H1 (cell line): ENCODE data around the gene BEND4. TPM values are rescaled to one million over a fixed set of nuclear protein-coding genes. Genes with fewer than 3 reads are reported as not detected.

ENCODE experiments used
- CTCF ChIA-PET: fragments of 300-600 bp; sonication (Branson Sonifier 250); formaldehyde crosslinking; loops from one replicate; lab custom pipeline; 2021; ENCODE audit not compliant: partially characterized antibody; lab: Charles Lee
- POLR2A ChIA-PET: fragments of 300-600 bp; sonication (Branson Sonifier 250); formaldehyde crosslinking; loops from one replicate; lab custom pipeline; 2021; ENCODE audit warnings: inconsistent platforms; ENCODE audit not compliant: partially characterized antibody; lab: Charles Lee
- DNase-seq, 2 experiments: peaks; one replicate each; pipeline versions ENCODE4 v3.0.0 to v3.0.0-alpha.2; 2010 to 2022; ENCODE audit warnings: low spot score in 2 of 2, low read depth in 1 of 2, mixed read lengths in 1 of 2
- FAIRE-seq: peaks from 2 replicates; lab custom pipeline; 2011; peaks lifted over from hg19 to GRCh38; lab: Jason Lieb, UNC
- H2AFZ ChIP-seq: 2 replicates; pipeline ENCODE4 v1.8.1; 2012; ENCODE audit warnings: low read length, inconsistent platforms
- H2AK5ac ChIP-seq: 2 replicates; pipeline ENCODE4 v1.6.1; 2013; ENCODE audit warnings: low read depth, low read length
- H2BK120ac ChIP-seq: replicated peaks from 2 replicates; pipeline ENCODE3; 2013; ENCODE audit warnings: low read depth, low read length, inconsistent platforms
- H2BK12ac ChIP-seq: 2 replicates; pipeline ENCODE4 v1.6.1; 2013; ENCODE audit warnings: low read depth, low read length
- H2BK15ac ChIP-seq: 2 replicates; pipeline ENCODE4 v1.6.1; 2013; ENCODE audit warnings: low read length
- H2BK20ac ChIP-seq: 2 replicates; pipeline ENCODE4 v1.6.1; 2013; ENCODE audit warnings: low read length
- H2BK5ac ChIP-seq: 2 replicates; pipeline ENCODE4 v1.6.1; 2013; ENCODE audit warnings: low read depth, low read length
- H3K14ac ChIP-seq: 2 replicates; pipeline ENCODE4 v1.6.1; 2013; ENCODE audit warnings: inconsistent platforms; ENCODE audit not compliant: insufficient read length
- H3K18ac ChIP-seq: 2 replicates; pipeline ENCODE4 v1.6.1; 2013; ENCODE audit warnings: low read length; ENCODE audit errors: extremely low read depth
- H3K23ac ChIP-seq: 2 replicates; pipeline ENCODE4 v1.6.1; 2013; ENCODE audit warnings: inconsistent platforms; ENCODE audit not compliant: insufficient read length
- H3K23me2 ChIP-seq: 2 replicates; pipeline ENCODE4 v1.6.1; 2013; ENCODE audit warnings: low read depth, low read length
- H3K27ac ChIP-seq: 2 replicates; pipeline ENCODE4 v1.6.1; 2011; ENCODE audit warnings: low read depth, low read length, inconsistent platforms
- H3K27me3 ChIP-seq, 4 experiments: replicated peaks in 1 of 4; 1 replicate in 1 of 4; 2 replicates in 3 of 4; pipeline versions ENCODE4 v1.6.1 to v1.8.1; 2011 to 2013; ENCODE audit warnings: low read length in 3 of 4, mild to moderate bottlenecking in 3 of 4, inconsistent platforms in 2 of 4, mixed read lengths in 2 of 4, moderate library complexity in 1 of 4; ENCODE audit not compliant: control insufficient read depth in 3 of 4, insufficient read depth in 3 of 4; ENCODE audit errors: extremely low read depth in 1 of 4
- H3K36me3 ChIP-seq, 4 experiments: 2 replicates each; pipeline versions ENCODE4 v1.6.1 to v1.8.1; 2011 to 2013; ENCODE audit warnings: mild to moderate bottlenecking in 4 of 4, low read length in 3 of 4, moderate library complexity in 2 of 4, control low read depth in 1 of 4, inconsistent platforms in 1 of 4; ENCODE audit not compliant: insufficient read depth in 4 of 4, control insufficient read depth in 2 of 4
- H3K4ac ChIP-seq: replicated peaks from 2 replicates; pipeline ENCODE3; 2013; ENCODE audit warnings: low read length, low read depth, mixed read lengths, inconsistent platforms; ENCODE audit not compliant: insufficient read length
- H3K4me1 ChIP-seq, 4 experiments: replicated peaks in 1 of 4; 1 replicate in 1 of 4; 2 replicates in 3 of 4; pipeline versions ENCODE4 v1.6.1 to v1.8.1; 2011 to 2013; ENCODE audit warnings: low read length in 3 of 4, inconsistent platforms in 2 of 4, mixed read lengths in 1 of 4; ENCODE audit not compliant: insufficient read depth in 4 of 4, control insufficient read depth in 3 of 4
- H3K4me2 ChIP-seq, 2 experiments: 2 replicates each; pipeline versions ENCODE4 v1.6.1 to v1.8.1; 2011 to 2013; ENCODE audit warnings: low read depth in 2 of 2, low read length in 2 of 2, control low read depth in 1 of 2, inconsistent platforms in 1 of 2, mild to moderate bottlenecking in 1 of 2; ENCODE audit not compliant: insufficient read depth in 1 of 2
- H3K4me3 ChIP-seq, 4 experiments: fragments of 200-600, 300-600 bp in 1 of 4; sonication (generic), shearing (Covaris generic), sonication (Bioruptor Twin) in 1 of 4; 2 replicates each; pipeline versions ENCODE4 v1.5.1 to v1.8.1; 2011 to 2016; ENCODE audit warnings: low read length in 4 of 4, low read depth in 3 of 4, control low read depth in 2 of 4, inconsistent platforms in 2 of 4, mild to moderate bottlenecking in 2 of 4, mixed read lengths in 1 of 4, moderate library complexity in 1 of 4; ENCODE audit not compliant: insufficient read depth in 2 of 4; ENCODE audit errors: extremely low read depth in 1 of 4
- H3K56ac ChIP-seq: replicated peaks from 2 replicates; pipeline ENCODE3; 2013; ENCODE audit warnings: low read depth, mild to moderate bottlenecking, mixed read lengths, low read length, inconsistent platforms; ENCODE audit not compliant: insufficient read length
- H3K79me1 ChIP-seq: 2 replicates; pipeline ENCODE4 v1.6.1; 2013; ENCODE audit warnings: low read depth, low read length, control low read depth
- H3K79me2 ChIP-seq, 2 experiments: 2 replicates each; pipeline versions ENCODE4 v1.6.1 to v1.8.1; 2012 to 2013; ENCODE audit warnings: low read length in 2 of 2, mild to moderate bottlenecking in 2 of 2, inconsistent platforms in 1 of 2; ENCODE audit not compliant: insufficient read depth in 2 of 2, control insufficient read depth in 1 of 2
- H3K9ac ChIP-seq, 4 experiments: replicated peaks in 1 of 4; 1 replicate in 1 of 4; 2 replicates in 3 of 4; pipeline versions ENCODE4 v1.6.1 to v1.8.1; 2011 to 2013; ENCODE audit warnings: low read depth in 3 of 4, low read length in 3 of 4, control low read depth in 2 of 4, mild to moderate bottlenecking in 2 of 4, moderate library complexity in 2 of 4, inconsistent platforms in 1 of 4; ENCODE audit errors: extremely low read depth in 1 of 4
- H3K9me3 ChIP-seq, 2 experiments: 2 replicates each; pipeline versions ENCODE4 v1.6.1 to v1.8.1; 2012 to 2013; ENCODE audit warnings: mild to moderate bottlenecking in 2 of 2, moderate library complexity in 2 of 2, control low read depth in 1 of 2, inconsistent platforms in 1 of 2, low read depth in 1 of 2, low read length in 1 of 2, mixed read lengths in 1 of 2; ENCODE audit not compliant: insufficient read depth in 2 of 2
- H4K20me1 ChIP-seq, 2 experiments: replicated peaks in 1 of 2; 2 replicates each; pipeline versions ENCODE3 to v1.8.1; 2011 to 2013; ENCODE audit warnings: inconsistent platforms in 2 of 2, low read length in 2 of 2, mild to moderate bottlenecking in 1 of 2; ENCODE audit not compliant: insufficient read depth in 2 of 2, control insufficient read depth in 1 of 2
- H4K5ac ChIP-seq: 2 replicates; pipeline ENCODE4 v1.6.1; 2013; ENCODE audit warnings: low read length, low read depth, mixed read lengths, inconsistent platforms; ENCODE audit not compliant: insufficient read length
- H4K8ac ChIP-seq: 2 replicates; pipeline ENCODE4 v1.8.0; 2013; ENCODE audit warnings: mild to moderate bottlenecking, moderate library complexity, low read length, inconsistent platforms; ENCODE audit not compliant: insufficient read depth; ENCODE audit errors: extremely low read depth
- H4K91ac ChIP-seq: replicated peaks from 2 replicates; pipeline ENCODE3; 2013; ENCODE audit warnings: low read length, mixed read lengths, inconsistent platforms; ENCODE audit not compliant: insufficient read length
- BCL11A ChIP-seq, 2 experiments: IDR thresholded peaks; one replicate each; pipeline ENCODE4 v1.6.1; 2011; ENCODE audit warnings: low read depth in 2 of 2, low read length in 2 of 2, mild to moderate bottlenecking in 2 of 2
- CHD1 ChIP-seq: IDR thresholded peaks from 2 replicates; pipeline ENCODE4 v1.6.1; 2012; ENCODE audit warnings: low read depth, low read length, improper control_type of control experiment
- ZNF274 ChIP-seq: IDR thresholded peaks from 2 replicates; pipeline ENCODE4 v1.7.0; 2012; ENCODE audit warnings: low read length, borderline replicate concordance; ENCODE audit errors: extremely low read depth
- WGBS, 2 experiments: shearing (Covaris generic) in 1 of 2; methylation state at CpG; one replicate each; pipeline versions ENCODE4 v1.1.6 to v1.1.7; 2013 to 2015; ENCODE audit warnings: low lambda C conversion rate in 2 of 2, mixed read lengths in 2 of 2, inconsistent platforms in 1 of 2, low coverage in 1 of 2, missing lambda C conversion rate in 1 of 2; ENCODE audit not compliant: insufficient replicate concordance in 2 of 2, insufficient coverage in 1 of 2, insufficient read length in 1 of 2; ENCODE audit errors: extremely low coverage in 1 of 2, missing lambda C conversion rate in 1 of 2; 5-methylcytosine and 5-hydroxymethylcytosine counted together
- polyA plus RNA-seq, 7 experiments: library from polyadenylated mRNA; depleted of rRNA in 3 of 7; stranded (reverse) in 5 of 7; unstranded in 2 of 7; fragments of >200 nt in 5 of 7; fragments of 200-250 nt in 2 of 7; gene quantifications; 1 replicate in 5 of 7; 2 replicates in 1 of 7; 4 replicates in 1 of 7; pipeline versions ENCODE4 v1.2.1 to v1.2.3, GENCODE V29; 2011 to 2013; ENCODE audit warnings: missing spikeins in 2 of 7, mixed read lengths in 2 of 7
- total RNA-seq: library from RNA; stranded (reverse); fragmentation: NEBNext Ultra II Directional; extraction: Animal tissue kit (Norgen Biotek cat#: 25700); gene quantifications from 2 replicates; pipeline ENCODE4 v1.2.1, GENCODE V29; 2021

Gene BEND4
- total and polyA plus RNA-seq, 2 of the 8 experiments (the other 6 are each of a cell fraction or from before 2014, with no cell fraction given) = 12.2 to 45.4 TPM

- Histone ChIP-seq H4K20me1 (no peaks in the 10 kb centered on the region), H3K23ac (no peak overlapping the region), H3K27me3 (no peaks in the 10 kb centered on the region), H3K4ac (no peak overlapping the region), H3K36me3 (peaks cover 0 to 3% (median 1%) of the 10 kb centered on the region in 4 experiments; a peak in 1 of 8 replicates), H3K4me1 (no peaks in the 10 kb centered on the region), H3K18ac (no peak overlapping the region), H3K56ac (no peak overlapping the region), H3K79me1 (no peaks in the 10 kb centered on the region), H2AFZ (no peak overlapping the region), H3K23me2 (no peaks in the 10 kb centered on the region), H3K9ac (no peak overlapping the region), H4K91ac (no peak overlapping the region), H3K9me3 (no peaks in the 10 kb centered on the region), H3K4me3 (no peak overlapping the region), H3K79me2 (no peaks in the 10 kb centered on the region), H2BK12ac (no peak overlapping the region), H3K4me2 (no peak overlapping the region), H4K8ac (no peak overlapping the region), H2BK5ac (no peak overlapping the region), H2AK5ac (no peak overlapping the region), H2BK120ac (no peak overlapping the region), H4K5ac (no peak overlapping the region), H3K27ac (no peak overlapping the region), H2BK15ac (no peak overlapping the region), H3K14ac (no peak overlapping the region), H2BK20ac (no peak overlapping the region)
- DNase-seq (no peak), FAIRE-seq (no peak)
- CTCF ChIA-PET = interaction anchor here (0.6 to 1.6 kb wide), 3 partner anchors 11 to 131 kb away, joined by 3 read pairs; no protein-coding TSS in a partner anchor
- POLR2A ChIA-PET = interaction anchor here (0.6 kb wide), 1 partner anchor 9 kb away, joined by 3 read pairs; no protein-coding TSS in a partner anchor
- 92% methylated on average over 3 of the region's 3 CpGs; no CpG with 5 or more reads in 1 of the 2 experiments for WGBS, 2 experiments
- TF ChIP-seq CHD1 (no peak), ZNF274 (no peak), BCL11A (IDR thresholded peaks at IDR 0.05; ENCODE audit: low read depth in 2 of 2, low read length in 2 of 2) (no peak)
Measured at GRCh38 chr4:42080306-42080705, 72.1 kb downstream of the BEND4 start.
